Activated CD4-positive, alpha-beta T cell treated with anti-CD3 and anti-CD28 coated beads, Interleukin-2, Interleukin-4, amounts not matched to agents 100 ng/mL and 50 ng/mL, durations not matched to agents 16 hours and 8 hours (primary cell): ENCODE measurements around the gene MUC4.
"Not testable (repeated sequence)": the region's sequence is repeated elsewhere in the genome, so short reads cannot be mapped to it uniquely, and the experiment has no call there.

Source experiments
- DNase-seq: peaks from one replicate; pipeline ENCODE4 v3.0.0-alpha.2; 2020; ENCODE audit warnings: low spot score

The MUC4 gene

GRCh38 chr3:195781236-195781635 lies 30.5 kb downstream of the MUC4 start:
- not testable (repeated sequence) for DNase-seq

- DNase-seq, result no peak
Measured at GRCh38 chr3:195777975-195778374, 33.8 kb downstream of the MUC4 start.

GRCh38 chr3:195774917-195775316 lies 36.8 kb downstream of the MUC4 start:
- no peak for DNase-seq

GRCh38 chr3:195773956-195774537 lies 37.7 kb downstream of the MUC4 start:
- no peak for DNase-seq

GRCh38 chr3:195771646-195772300 lies 40.0 kb downstream of the MUC4 start:
- DNase-seq, result no peak

- DNase-seq, result not testable (repeated sequence)
Measured at GRCh38 chr3:195770841-195771645, 40.7 kb downstream of the MUC4 start.

GRCh38 chr3:195770081-195770840 lies 41.5 kb downstream of the MUC4 start:
- DNase-seq, result no peak

- DNase-seq, result no peak
Measured at GRCh38 chr3:195769551-195769950, 42.2 kb downstream of the MUC4 start.

GRCh38 chr3:195768831-195769303 lies 42.9 kb downstream of the MUC4 start:
- no peak for DNase-seq

GRCh38 chr3:195768414-195768813 lies 43.3 kb downstream of the MUC4 start:
- DNase-seq, result no peak

GRCh38 chr3:195767792-195768191 lies 43.9 kb downstream of the MUC4 start:
- no peak for DNase-seq

GRCh38 chr3:195766671-195767070 lies 45.1 kb downstream of the MUC4 start:
- no peak for DNase-seq

- no peak for DNase-seq
Measured at GRCh38 chr3:195764961-195765706, 46.6 kb downstream of the MUC4 start.

GRCh38 chr3:195763843-195764825 lies 47.6 kb downstream of the MUC4 start:
- DNase-seq, result no peak

- DNase-seq, result no peak
Measured at GRCh38 chr3:195763076-195763830, 48.5 kb downstream of the MUC4 start.

GRCh38 chr3:195762611-195763010 lies 49.1 kb downstream of the MUC4 start:
- no peak for DNase-seq

- DNase-seq, result no peak
Measured at GRCh38 chr3:195762249-195762585, 49.5 kb downstream of the MUC4 start.

GRCh38 chr3:195761567-195762248 lies 50.0 kb downstream of the MUC4 start:
- DNase-seq, result no peak

- DNase-seq, result no peak
Measured at GRCh38 chr3:195761123-195761566, 50.6 kb downstream of the MUC4 start.
